22Rv1 (cell line): ENCODE data around the gene PLK5.
"Not testable (repeated sequence)": the region's sequence is repeated elsewhere in the genome, so short reads cannot be mapped to it uniquely, and the experiment has no call there.

Experiments used
- CTCF ChIP-seq: fragments of 450-650 bp; IDR thresholded peaks from 2 replicates; pipeline ENCODE4 v1.5.1; 2017; ENCODE audit warnings: mild to moderate bottlenecking
- ZFX ChIP-seq: fragments of 450-650 bp; IDR thresholded peaks from 2 replicates; pipeline ENCODE4 v1.6.1; 2017; ENCODE audit warnings: antibody characterized with exemption, borderline replicate concordance

GRCh38 chr19:1519802-1520201 lies 4.1 kb upstream of the PLK5 start:
- TF ChIP-seq CTCF, ZFX: not testable (repeated sequence)
